Subcutaneous adipose tissue (tissue), 4 donors: ENCODE measurements around the gene TOP2B. TPM values are rescaled to one million over a fixed set of nuclear protein-coding genes. Genes with fewer than 3 reads are reported as not detected.

Experiments used
- total RNA-seq, 4 donors: library from RNA; depleted of rRNA; stranded (reverse); fragments of >200 nt; gene quantifications; one replicate each; pipeline ENCODE4 v1.1.0, GENCODE V29; 2016
- TF ChIP-seq, protein P1 (sequence below): fragments of 450-650 bp; IDR thresholded peaks from one replicate; pipeline ENCODE4 v1.5.1; 2016; ENCODE audit warnings: low read depth, mild to moderate bottlenecking, control low read depth, antibody characterized with exemption, moderate library complexity

The TOP2B gene
- total RNA-seq, 4 donors from 2014 or later: 83.5 to 126 (median 87.0) TPM

DNA sequence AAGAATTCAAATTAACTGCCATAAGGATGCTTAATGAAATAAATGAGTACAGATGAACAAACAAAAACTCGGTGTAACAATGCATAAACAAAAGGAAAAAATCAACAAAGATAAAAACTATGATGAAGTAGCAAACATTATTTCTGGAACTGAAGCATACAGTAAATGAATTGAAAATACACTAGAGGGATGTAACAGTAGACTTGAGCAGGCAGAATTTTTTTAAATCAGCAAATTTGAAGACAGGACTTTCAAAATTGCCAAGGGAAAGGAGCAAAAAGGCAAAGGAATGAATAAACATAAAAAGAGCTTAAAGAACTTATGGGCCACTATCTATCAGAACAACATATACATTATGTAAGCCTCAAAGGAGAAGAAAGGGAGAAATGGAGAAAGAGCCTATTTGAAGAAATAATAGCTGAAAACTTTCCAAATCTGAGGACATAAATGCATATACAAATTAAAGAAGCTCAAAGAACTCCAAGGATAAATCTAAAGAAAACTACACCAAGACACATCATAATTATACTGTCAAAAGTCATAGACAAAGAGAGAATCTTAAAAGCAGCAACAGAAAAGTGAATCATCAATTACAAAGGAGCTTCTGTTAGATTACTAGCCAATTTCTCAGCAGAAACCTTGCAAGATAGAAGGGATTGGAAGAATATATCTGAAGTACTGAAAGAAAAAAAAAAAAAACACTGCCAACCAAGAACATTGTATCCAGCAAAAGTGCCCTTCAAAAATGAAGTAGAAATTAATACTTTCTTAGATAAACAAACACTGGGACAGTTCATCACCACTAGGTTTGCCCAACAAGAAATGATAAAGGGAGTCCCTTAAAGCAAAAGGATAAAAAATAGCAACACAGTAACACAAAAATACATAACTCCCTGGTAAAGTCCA lies 15.5 kb downstream of the TOP2B start:
- TF ChIP-seq, protein P1, sequence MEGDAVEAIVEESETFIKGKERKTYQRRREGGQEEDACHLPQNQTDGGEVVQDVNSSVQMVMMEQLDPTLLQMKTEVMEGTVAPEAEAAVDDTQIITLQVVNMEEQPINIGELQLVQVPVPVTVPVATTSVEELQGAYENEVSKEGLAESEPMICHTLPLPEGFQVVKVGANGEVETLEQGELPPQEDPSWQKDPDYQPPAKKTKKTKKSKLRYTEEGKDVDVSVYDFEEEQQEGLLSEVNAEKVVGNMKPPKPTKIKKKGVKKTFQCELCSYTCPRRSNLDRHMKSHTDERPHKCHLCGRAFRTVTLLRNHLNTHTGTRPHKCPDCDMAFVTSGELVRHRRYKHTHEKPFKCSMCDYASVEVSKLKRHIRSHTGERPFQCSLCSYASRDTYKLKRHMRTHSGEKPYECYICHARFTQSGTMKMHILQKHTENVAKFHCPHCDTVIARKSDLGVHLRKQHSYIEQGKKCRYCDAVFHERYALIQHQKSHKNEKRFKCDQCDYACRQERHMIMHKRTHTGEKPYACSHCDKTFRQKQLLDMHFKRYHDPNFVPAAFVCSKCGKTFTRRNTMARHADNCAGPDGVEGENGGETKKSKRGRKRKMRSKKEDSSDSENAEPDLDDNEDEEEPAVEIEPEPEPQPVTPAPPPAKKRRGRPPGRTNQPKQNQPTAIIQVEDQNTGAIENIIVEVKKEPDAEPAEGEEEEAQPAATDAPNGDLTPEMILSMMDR: no peak

DNA sequence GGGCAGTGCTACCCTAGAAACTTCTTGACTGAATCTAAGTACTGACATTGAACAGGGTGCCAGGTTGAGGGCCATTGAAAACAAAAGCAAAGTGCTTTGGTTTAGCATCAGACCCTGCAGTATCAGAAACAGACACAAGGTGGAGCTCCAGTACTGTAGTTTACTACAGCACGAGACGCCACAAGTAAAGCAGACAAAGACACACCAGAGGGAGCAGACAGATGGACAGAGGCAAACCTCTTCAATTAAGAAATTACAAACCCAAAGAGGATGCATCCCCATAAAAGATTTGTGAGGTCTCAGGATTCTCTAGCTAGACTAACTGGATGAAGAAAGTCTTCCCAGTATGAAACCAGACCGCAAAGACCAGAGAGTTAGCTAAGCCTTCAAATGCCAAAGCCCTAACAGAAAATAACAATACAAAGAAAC lies 16.6 kb downstream of the TOP2B start:
- TF ChIP-seq, protein P1: no peak

- TF ChIP-seq, protein P1: no peak
Observed at GRCh38 chr3:25635038-25635437, 29.7 kb downstream of the TOP2B start.

DNA sequence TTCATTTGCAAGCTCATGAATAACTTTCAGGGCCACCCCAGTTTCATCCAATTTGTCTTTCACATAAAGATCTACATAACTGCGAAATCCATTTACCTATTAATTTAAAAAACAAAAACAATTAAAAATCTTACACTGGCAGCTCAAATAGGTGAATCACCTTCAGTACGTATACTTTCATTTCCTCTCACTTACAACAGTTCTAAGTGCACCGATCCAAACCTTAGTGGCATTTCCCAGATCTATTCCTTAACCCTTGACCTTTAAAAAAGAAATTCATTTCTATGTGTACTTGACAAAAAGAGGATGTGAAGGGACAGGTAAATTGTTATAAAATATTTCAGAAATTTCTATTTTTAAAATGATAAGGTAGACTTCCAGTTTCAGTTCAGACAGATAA lies 30.8 kb downstream of the TOP2B start:
- TF ChIP-seq, protein P1: no peak

- TF ChIP-seq, protein P1: no peak
Observed at GRCh38 chr3:25631989-25632388, 32.7 kb downstream of the TOP2B start.

DNA sequence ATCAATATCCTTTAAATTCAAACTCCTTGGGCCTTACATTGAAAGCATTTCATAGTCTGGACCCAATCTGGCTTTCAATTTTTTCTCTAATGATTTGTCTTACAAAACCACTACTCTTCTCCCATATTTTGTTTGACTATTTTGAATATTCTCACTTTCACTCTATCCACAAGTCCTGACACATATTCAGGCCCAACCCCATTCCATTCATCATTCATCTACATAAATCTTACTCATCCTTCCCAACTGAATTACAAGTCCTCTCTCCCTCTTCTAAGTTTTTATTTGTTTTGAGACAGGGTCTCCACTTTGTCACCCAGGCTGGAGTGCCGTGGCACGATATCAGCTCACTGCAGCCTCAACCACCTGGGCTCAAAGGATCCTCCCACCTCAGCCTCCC lies 43.6 kb downstream of the TOP2B start:
- TF ChIP-seq, protein P1: no peak

DNA sequence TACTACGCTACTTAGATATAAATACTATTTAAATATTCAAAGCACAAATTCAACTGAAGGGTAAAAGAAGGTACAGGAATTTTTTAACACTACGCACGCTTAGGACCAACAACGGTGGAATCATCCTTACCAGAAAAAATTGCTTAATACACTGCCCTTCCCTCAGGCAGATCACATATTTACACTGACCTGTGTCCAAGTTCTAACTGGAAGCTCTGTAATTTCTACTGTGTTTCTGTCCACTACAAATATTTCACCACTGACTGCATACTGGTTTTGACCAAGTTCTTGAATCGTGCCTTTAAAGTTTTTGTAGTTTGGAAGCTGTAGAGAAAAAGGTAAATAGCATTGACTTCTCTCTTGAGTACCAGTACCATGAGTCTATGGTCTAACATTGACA lies 44.2 kb downstream of the TOP2B start:
- TF ChIP-seq, protein P1: no peak
